GM12865 (cell line): Measurements from ENCODE around the gene EWSR1.

Experiments used
- DNase-seq: peaks from one replicate; pipeline ENCODE4 v3.0.0; 2010; ENCODE audit warnings: low read depth
- H3K4me3 ChIP-seq: 2 replicates; pipeline ENCODE4 v1.5.1; 2011; ENCODE audit warnings: mild to moderate bottlenecking, low read depth, low read length, control low read depth
- TF ChIP-seq, protein P1 (sequence below): IDR thresholded peaks from 2 replicates; pipeline ENCODE4 v1.5.1; 2011; ENCODE audit warnings: low read length, control low read depth, low read depth, inconsistent platforms; ENCODE audit not compliant: insufficient read depth; ENCODE audit errors: missing control alignments

Gene EWSR1

GRCh38 chr22:29266564-29267461 lies 1.3 kb upstream of the EWSR1 start:
- TF ChIP-seq, protein P1, sequence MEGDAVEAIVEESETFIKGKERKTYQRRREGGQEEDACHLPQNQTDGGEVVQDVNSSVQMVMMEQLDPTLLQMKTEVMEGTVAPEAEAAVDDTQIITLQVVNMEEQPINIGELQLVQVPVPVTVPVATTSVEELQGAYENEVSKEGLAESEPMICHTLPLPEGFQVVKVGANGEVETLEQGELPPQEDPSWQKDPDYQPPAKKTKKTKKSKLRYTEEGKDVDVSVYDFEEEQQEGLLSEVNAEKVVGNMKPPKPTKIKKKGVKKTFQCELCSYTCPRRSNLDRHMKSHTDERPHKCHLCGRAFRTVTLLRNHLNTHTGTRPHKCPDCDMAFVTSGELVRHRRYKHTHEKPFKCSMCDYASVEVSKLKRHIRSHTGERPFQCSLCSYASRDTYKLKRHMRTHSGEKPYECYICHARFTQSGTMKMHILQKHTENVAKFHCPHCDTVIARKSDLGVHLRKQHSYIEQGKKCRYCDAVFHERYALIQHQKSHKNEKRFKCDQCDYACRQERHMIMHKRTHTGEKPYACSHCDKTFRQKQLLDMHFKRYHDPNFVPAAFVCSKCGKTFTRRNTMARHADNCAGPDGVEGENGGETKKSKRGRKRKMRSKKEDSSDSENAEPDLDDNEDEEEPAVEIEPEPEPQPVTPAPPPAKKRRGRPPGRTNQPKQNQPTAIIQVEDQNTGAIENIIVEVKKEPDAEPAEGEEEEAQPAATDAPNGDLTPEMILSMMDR = no peak
- peak; percentile 22 for DNase-seq
- peak overlapping the region; percentile 97 for H3K4me3 ChIP-seq

DNA sequence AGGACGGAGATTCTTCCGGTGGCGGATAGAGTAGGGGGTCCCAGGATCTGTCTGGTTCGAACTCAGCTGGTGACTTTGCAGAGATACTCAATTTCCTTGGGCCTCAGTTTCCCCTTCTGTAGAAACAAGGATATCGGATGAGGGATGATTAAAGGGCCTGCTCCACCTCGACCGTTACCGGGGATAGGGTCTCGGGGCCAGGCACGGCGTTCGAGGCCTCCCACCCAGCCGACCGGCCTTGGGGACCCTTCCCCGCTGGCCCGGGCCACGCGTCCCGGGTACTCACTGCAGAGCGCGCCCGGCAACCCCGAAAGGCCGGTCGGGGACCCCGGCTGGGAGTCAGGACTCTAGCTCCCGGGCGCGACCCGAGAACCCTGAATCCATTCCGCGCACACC lies 608 bp upstream of the EWSR1 start:
- H3K4me3 ChIP-seq = peak overlapping the region; percentile 97
- DNase-seq = no peak
- TF ChIP-seq, protein P1 = no peak

GRCh38 chr22:29268511-29269229 lies 602 bp downstream of the EWSR1 start:
- DNase-seq = peak; percentile 69
- TF ChIP-seq, protein P1 = no peak
- H3K4me3 ChIP-seq = peak overlapping the region; percentile 97

DNA sequence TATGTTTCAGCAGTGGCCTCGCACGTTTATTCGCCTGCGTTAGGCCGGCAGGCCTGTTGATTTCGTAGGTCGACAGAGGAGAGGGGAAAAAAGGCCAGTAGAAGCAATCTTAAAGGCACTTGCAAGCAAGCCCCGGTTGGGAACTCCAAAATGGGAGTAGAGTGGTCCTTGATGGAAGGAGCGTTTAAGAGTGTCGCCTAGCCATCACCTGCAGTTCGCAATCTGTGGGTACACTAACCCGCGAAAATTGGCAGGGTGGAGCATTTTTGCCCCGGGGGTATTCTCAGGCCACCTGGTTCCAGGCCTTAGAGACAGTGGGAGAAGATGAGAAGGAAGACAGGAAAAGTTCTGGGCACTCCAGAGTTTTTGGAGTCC lies 1.1 kb downstream of the EWSR1 start:
- peak overlapping the region; percentile 97 for H3K4me3 ChIP-seq
- TF ChIP-seq, protein P1 = no peak
- DNase-seq = peak; percentile 23

GRCh38 chr22:29269731-29270474 lies 1.8 kb downstream of the EWSR1 start:
- peak; percentile 24 for DNase-seq
- TF ChIP-seq, protein P1 = no peak

GRCh38 chr22:29270475-29271271 lies 2.6 kb downstream of the EWSR1 start:
- no peak for DNase-seq
- TF ChIP-seq, protein P1 = no peak
- H3K4me3 ChIP-seq = peak overlapping the region; percentile 97

More at GRCh38 chr22:29269731-29270474, 1.8 kb downstream of the EWSR1 start:
- H3K4me3 ChIP-seq = peak overlapping the region; percentile 97
